Body of pancreas (tissue), 4 donors: ENCODE data around the gene VWA5B1. TPM values are rescaled to one million over a fixed set of nuclear protein-coding genes. Genes with fewer than 3 reads are reported as not detected.

Source experiments
- ATAC-seq: fragments of 150-250 bp; one replicate; pipeline ENCODE4 v1.9.1; 2016
- DNase-seq, 4 donors: peaks; one replicate each; pipeline ENCODE4 v3.0.0-alpha.2; 2019
- H3K27ac ChIP-seq, 4 donors: fragments of 200-600 bp; sonication (generic); 1 replicate in 3 of 4; 2 replicates in 1 of 4; pipeline versions ENCODE4 v1.5.1 to v1.6.1; 2016 to 2019; ENCODE audit warnings: mild to moderate bottlenecking in 1 of 4, mixed read lengths in 1 of 4, moderate library complexity in 1 of 4
- H3K27me3 ChIP-seq, 2 donors: fragments of 200-600 bp; sonication (generic); one replicate each; pipeline ENCODE4 v1.6.0; 2016; ENCODE audit warnings: mild to moderate bottlenecking in 1 of 2
- H3K36me3 ChIP-seq, 2 donors: fragments of 200-600 bp; sonication (generic); replicated peaks in 1 of 2; 2 replicates each; pipeline ENCODE4 v1.5.1; 2016; ENCODE audit warnings: low read depth in 2 of 2; ENCODE audit not compliant: insufficient read depth in 1 of 2
- H3K4me1 ChIP-seq: fragments of 200-600 bp; sonication (generic); one replicate; pipeline ENCODE4 v1.6.0; 2016
- H3K4me3 ChIP-seq, 2 donors: fragments of 200-600 bp; sonication (generic); 1 replicate in 1 of 2; 2 replicates in 1 of 2; pipeline ENCODE4 v1.5.1; 2016 to 2019
- H3K9me3 ChIP-seq, 3 donors: fragments of 200-600 bp; sonication (generic); 1 replicate in 2 of 3; 2 replicates in 1 of 3; pipeline ENCODE4 v1.5.1; 2016
- POLR2A ChIP-seq, 3 donors: fragments of 450-650 bp; IDR thresholded peaks; one replicate each; pipeline ENCODE4 v1.6.1; 2016; ENCODE audit warnings: antibody characterized with exemption in 3 of 3, mild to moderate bottlenecking in 2 of 3
- WGBS, 2 donors: methylation state at CpG; one replicate each; pipeline ENCODE4 v1.1.5; 2017; 5-methylcytosine and 5-hydroxymethylcytosine counted together
- intact Hi-C: fragments of 100-400 bp; cut with DNase I; formaldehyde crosslinking; loops from one replicate; pipeline ENCODE4 v1.15.1; 2023
- total RNA-seq, 2 donors: library from RNA; depleted of rRNA; stranded (reverse); fragments of >200 nt; gene quantifications; one replicate each; pipeline ENCODE4 v1.1.0, GENCODE V29; 2016
- TF ChIP-seq, protein P1 (sequence below), 7 experiments: fragments of 450-650 bp in 4 of 7; fragments of 200-600 bp in 3 of 7; sonication (generic) in 3 of 7; IDR thresholded peaks; one replicate each; pipeline ENCODE4 v1.5.1; 2016 to 2019; ENCODE audit warnings: antibody characterized with exemption in 7 of 7

VWA5B1 gene
- not detected for total RNA-seq

GRCh38 chr1:20290624-20291597, at the start of gene VWA5B1:
VWA5B1 (plus strand) TSS chr1:20290875; CDS start chr1:20310602, 19,727 bp downstream.
- intact Hi-C loops: no loop called here
- peaks cover 0 to 5% of the 10 kb centered on the region in 2 donors for H3K27me3 ChIP-seq
- H3K4me1 ChIP-seq: no peaks in the 10 kb centered on the region
- no peak within 1 kb of the TSS for H3K27ac ChIP-seq
- WGBS, 2 donors: 15 to 21% methylated on average over 8 to 16 of the region's 16 CpGs
- TF ChIP-seq, protein P1, sequence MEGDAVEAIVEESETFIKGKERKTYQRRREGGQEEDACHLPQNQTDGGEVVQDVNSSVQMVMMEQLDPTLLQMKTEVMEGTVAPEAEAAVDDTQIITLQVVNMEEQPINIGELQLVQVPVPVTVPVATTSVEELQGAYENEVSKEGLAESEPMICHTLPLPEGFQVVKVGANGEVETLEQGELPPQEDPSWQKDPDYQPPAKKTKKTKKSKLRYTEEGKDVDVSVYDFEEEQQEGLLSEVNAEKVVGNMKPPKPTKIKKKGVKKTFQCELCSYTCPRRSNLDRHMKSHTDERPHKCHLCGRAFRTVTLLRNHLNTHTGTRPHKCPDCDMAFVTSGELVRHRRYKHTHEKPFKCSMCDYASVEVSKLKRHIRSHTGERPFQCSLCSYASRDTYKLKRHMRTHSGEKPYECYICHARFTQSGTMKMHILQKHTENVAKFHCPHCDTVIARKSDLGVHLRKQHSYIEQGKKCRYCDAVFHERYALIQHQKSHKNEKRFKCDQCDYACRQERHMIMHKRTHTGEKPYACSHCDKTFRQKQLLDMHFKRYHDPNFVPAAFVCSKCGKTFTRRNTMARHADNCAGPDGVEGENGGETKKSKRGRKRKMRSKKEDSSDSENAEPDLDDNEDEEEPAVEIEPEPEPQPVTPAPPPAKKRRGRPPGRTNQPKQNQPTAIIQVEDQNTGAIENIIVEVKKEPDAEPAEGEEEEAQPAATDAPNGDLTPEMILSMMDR (IDR thresholded peaks at IDR 0.05): no peak
- TF ChIP-seq POLR2A (IDR thresholded peaks at IDR 0.05): no peak
- ATAC-seq (peak; percentile 68), DNase-seq (peak; percentile 26 to 45 (median 40))
- no peaks in the 10 kb centered on the region for H3K36me3 ChIP-seq
- H3K4me3 ChIP-seq: no peak within 1 kb of the TSS
- no peaks in the 10 kb centered on the region for H3K9me3 ChIP-seq

DNA sequence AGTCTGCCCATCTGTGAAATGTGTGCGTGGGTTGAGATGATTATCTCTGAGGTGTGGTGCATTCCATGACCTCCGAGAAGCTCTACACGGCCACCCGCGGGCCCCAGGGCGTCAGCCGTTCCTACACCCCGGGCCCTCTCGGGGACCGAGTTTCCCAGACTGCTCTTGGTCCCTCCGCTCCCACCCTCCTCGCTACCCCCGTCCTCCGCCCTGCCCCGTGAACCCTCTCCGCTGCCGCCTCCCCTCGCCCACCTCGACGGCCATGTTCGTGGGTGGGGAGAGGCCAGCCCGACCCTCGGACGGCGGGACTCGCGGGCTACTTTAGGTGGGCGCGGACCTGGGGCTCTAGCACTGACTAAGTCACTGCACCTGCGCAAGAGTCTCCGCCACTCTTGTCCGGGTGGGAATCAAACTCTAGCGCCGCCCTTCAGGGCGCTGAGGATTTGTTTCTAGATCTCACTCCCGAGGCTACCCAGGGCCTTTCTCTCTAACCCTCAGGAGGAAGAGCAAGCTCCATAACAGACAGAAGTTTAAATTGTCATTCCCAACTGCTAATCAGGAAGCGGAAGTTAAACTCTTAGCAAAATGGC, 47.7 kb upstream of the VWA5B1 start:
- Histone ChIP-seq H3K4me3 (no peak overlapping the region), H3K27ac (no peak overlapping the region), H3K27me3 (no peaks in the 10 kb centered on the region), H3K36me3 (no peaks in the 10 kb centered on the region), H3K4me1 (no peaks in the 10 kb centered on the region), H3K9me3 (no peaks in the 10 kb centered on the region)
- ATAC-seq (no peak), DNase-seq (no peak)
- TF ChIP-seq POLR2A (IDR thresholded peaks at IDR 0.05): no peak
- TF ChIP-seq, protein P1 (IDR thresholded peaks at IDR 0.05): no peak
- 79% methylated on average over 33 to 37 of the region's 37 CpGs for WGBS, 2 donors
- intact Hi-C loops: no loop called here

- Histone ChIP-seq H3K9me3 (no peaks in the 10 kb centered on the region), H3K27me3 (no peaks in the 10 kb centered on the region), H3K27ac (no peak overlapping the region), H3K4me3 (no peak overlapping the region), H3K36me3 (no peaks in the 10 kb centered on the region), H3K4me1 (no peaks in the 10 kb centered on the region)
- intact Hi-C loops: no loop called here
- 59 to 73% methylated on average over 4 of the region's 4 CpGs for WGBS, 2 donors
- no peak for DNase-seq
- TF ChIP-seq, protein P1 (IDR thresholded peaks at IDR 0.05): no peak
- no peak for TF ChIP-seq POLR2A (IDR thresholded peaks at IDR 0.05)
- no peak for ATAC-seq
Measured at GRCh38 chr1:20248971-20249612, 41.6 kb upstream of the VWA5B1 start.

GRCh38 chr1:20250340-20250989, 40.2 kb upstream of the VWA5B1 start:
- DNase-seq: peak in 2 of 4 donors; percentile 7 to 11
- intact Hi-C loops: no loop called here
- H3K9me3 ChIP-seq: no peaks in the 10 kb centered on the region

More at GRCh38 chr1:20250340-20250989, 40.2 kb upstream of the VWA5B1 start:
- no peak for ATAC-seq
- Histone ChIP-seq H3K27me3 (no peaks in the 10 kb centered on the region), H3K4me3 (no peak overlapping the region), H3K36me3 (no peaks in the 10 kb centered on the region), H3K4me1 (no peaks in the 10 kb centered on the region), H3K27ac (no peak overlapping the region)
- TF ChIP-seq POLR2A (IDR thresholded peaks at IDR 0.05): no peak
- TF ChIP-seq, protein P1 (IDR thresholded peaks at IDR 0.05): no peak
- 12 to 22% methylated on average over 7 of the region's 7 CpGs for WGBS, 2 donors
